ENCODE measurements around the gene FBP2. TPM values are rescaled to one million over a fixed set of nuclear protein-coding genes. Genes with fewer than 3 reads are reported as not detected.

FBP2 gene
- polyA plus RNA-seq, 1 of the 3 experiments (the other 2 are of a cell fraction) = not detected

GRCh38 chr9:94643176-94643575, 49.6 kb upstream of the FBP2 start:
- Histone ChIP-seq H3K4me2 (no peak overlapping the region), H3F3A (replicated peaks; ENCODE audit: insufficient read depth) (no peaks in the 10 kb centered on the region), H3K9me2 (no peaks in the 10 kb centered on the region), H3K9me3 (no peaks in the 10 kb centered on the region), H3K79me2 (ENCODE audit: insufficient read depth) (no peaks in the 10 kb centered on the region), H3K27me3 (ENCODE audit: insufficient read depth) (no peaks in the 10 kb centered on the region), H3K4me1 (ENCODE audit: control insufficient read depth in 1 of 2, insufficient read depth in 2 of 2, low read depth in 1 of 2, low read length in 1 of 2) (no peaks in the 10 kb centered on the region; a peak in 1 of 4 replicates), H3K9ac (no peak overlapping the region), H4K20me1 (ENCODE audit: insufficient read depth) (no peaks in the 10 kb centered on the region), H2AFZ (ENCODE audit: low read depth) (no peak overlapping the region), H3K36me3 (replicated peaks in 1 of 2; ENCODE audit: control insufficient read depth in 1 of 2, insufficient read depth in 2 of 2, low read length in 1 of 2) (no peaks in the 10 kb centered on the region), H3K4me3 (ENCODE audit: low read depth in 2 of 2, low read length in 1 of 2) (no peak overlapping the region), H3K27ac (ENCODE audit: low read depth in 2 of 2, low read length in 1 of 2) (no peak overlapping the region)
- TF ChIP-seq, protein P1, sequence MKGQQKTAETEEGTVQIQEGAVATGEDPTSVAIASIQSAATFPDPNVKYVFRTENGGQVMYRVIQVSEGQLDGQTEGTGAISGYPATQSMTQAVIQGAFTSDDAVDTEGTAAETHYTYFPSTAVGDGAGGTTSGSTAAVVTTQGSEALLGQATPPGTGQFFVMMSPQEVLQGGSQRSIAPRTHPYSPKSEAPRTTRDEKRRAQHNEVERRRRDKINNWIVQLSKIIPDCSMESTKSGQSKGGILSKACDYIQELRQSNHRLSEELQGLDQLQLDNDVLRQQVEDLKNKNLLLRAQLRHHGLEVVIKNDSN (IDR thresholded peaks at IDR 0.05; ENCODE audit: borderline replicate concordance, low read depth) = no peak
- TF ChIP-seq RCOR1 (IDR thresholded peaks at IDR 0.05; ENCODE audit: low read length) (no peak), RXRA (IDR thresholded peaks at IDR 0.05; ENCODE audit: borderline replicate concordance, low read depth) (no peak), TCF12 (IDR thresholded peaks at IDR 0.05) (no peak), RFX5 (IDR thresholded peaks at IDR 0.05; ENCODE audit: low read length) (no peak), GABPA (IDR thresholded peaks at IDR 0.05; ENCODE audit: low read depth) (no peak)
- TF ChIP-seq, protein P2, sequence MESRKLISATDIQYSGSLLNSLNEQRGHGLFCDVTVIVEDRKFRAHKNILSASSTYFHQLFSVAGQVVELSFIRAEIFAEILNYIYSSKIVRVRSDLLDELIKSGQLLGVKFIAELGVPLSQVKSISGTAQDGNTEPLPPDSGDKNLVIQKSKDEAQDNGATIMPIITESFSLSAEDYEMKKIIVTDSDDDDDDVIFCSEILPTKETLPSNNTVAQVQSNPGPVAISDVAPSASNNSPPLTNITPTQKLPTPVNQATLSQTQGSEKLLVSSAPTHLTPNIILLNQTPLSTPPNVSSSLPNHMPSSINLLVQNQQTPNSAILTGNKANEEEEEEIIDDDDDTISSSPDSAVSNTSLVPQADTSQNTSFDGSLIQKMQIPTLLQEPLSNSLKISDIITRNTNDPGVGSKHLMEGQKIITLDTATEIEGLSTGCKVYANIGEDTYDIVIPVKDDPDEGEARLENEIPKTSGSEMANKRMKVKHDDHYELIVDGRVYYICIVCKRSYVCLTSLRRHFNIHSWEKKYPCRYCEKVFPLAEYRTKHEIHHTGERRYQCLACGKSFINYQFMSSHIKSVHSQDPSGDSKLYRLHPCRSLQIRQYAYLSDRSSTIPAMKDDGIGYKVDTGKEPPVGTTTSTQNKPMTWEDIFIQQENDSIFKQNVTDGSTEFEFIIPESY (IDR thresholded peaks at IDR 0.05; ENCODE audit: borderline replicate concordance, low read depth) = no peak
- 70% methylated on average over 7 of the region's 8 CpGs for WGBS (ENCODE audit: low lambda C conversion rate)
- ChIA-PET POLR2A (no interaction called here), CTCF (interaction anchor here (1.7 kb wide), 1 partner anchor 26 kb away, joined by 4 read pairs; no protein-coding TSS in a partner anchor)
- DNase-seq = no peak

DNA sequence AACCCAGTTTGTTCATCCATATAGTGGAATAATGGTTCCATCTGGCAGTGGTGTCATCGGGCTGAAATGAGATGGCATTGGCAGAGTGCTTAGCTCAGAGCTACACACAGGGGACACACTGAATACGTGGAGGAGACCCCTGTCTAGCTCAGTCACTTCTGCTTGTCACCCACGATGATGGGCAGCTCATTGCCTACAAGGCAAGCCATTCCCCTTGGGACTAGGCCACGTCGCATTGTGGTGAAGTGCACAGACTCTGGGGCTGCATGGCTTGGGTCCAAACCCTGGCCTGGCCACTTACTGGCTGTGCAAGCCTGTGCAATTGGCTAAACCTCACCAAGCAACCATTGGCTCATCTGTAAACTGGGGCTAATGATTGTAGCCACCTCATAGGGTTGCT, 48.9 kb upstream of the FBP2 start:
- Histone ChIP-seq H2AFZ (ENCODE audit: low read depth) (no peak overlapping the region), H3K4me3 (ENCODE audit: low read depth in 2 of 2, low read length in 1 of 2) (no peak overlapping the region), H3K9ac (no peak overlapping the region), H3K27me3 (ENCODE audit: insufficient read depth) (no peaks in the 10 kb centered on the region), H4K20me1 (ENCODE audit: insufficient read depth) (no peaks in the 10 kb centered on the region), H3K9me3 (no peaks in the 10 kb centered on the region), H3K36me3 (replicated peaks in 1 of 2; ENCODE audit: control insufficient read depth in 1 of 2, insufficient read depth in 2 of 2, low read length in 1 of 2) (no peaks in the 10 kb centered on the region), H3K79me2 (ENCODE audit: insufficient read depth) (no peaks in the 10 kb centered on the region), H3K4me1 (ENCODE audit: control insufficient read depth in 1 of 2, insufficient read depth in 2 of 2, low read depth in 1 of 2, low read length in 1 of 2) (no peaks in the 10 kb centered on the region; a peak in 1 of 4 replicates), H3K9me2 (no peaks in the 10 kb centered on the region), H3F3A (replicated peaks; ENCODE audit: insufficient read depth) (no peaks in the 10 kb centered on the region), H3K4me2 (no peak overlapping the region), H3K27ac (ENCODE audit: low read depth in 2 of 2, low read length in 1 of 2) (no peak overlapping the region)
- no peak for DNase-seq
- TF ChIP-seq RXRA (IDR thresholded peaks at IDR 0.05; ENCODE audit: borderline replicate concordance, low read depth) (no peak), CHD2 (IDR thresholded peaks at IDR 0.05; ENCODE audit: low read length, partially characterized antibody) (no peak), MEF2A (IDR thresholded peaks at IDR 0.05; ENCODE audit: borderline replicate concordance, low read depth) (no peak), SIN3A (IDR thresholded peaks at IDR 0.05; ENCODE audit: borderline replicate concordance, low read depth, low read length) (no peak)
- TF ChIP-seq, protein P2 (IDR thresholded peaks at IDR 0.05; ENCODE audit: borderline replicate concordance, low read depth) = no peak
- ChIA-PET POLR2A (interaction anchor here (0.9 kb wide), 1 partner anchor 63 kb away, joined by 4 read pairs; no protein-coding TSS in a partner anchor), CTCF (interaction anchor here (1.7 kb wide), 1 partner anchor 26 kb away, joined by 4 read pairs; no protein-coding TSS in a partner anchor)
- 83% methylated on average over 1 of the region's 5 CpGs for WGBS (ENCODE audit: low lambda C conversion rate)
